GM12878 (cell line): ENCODE data around the gene PRMT1. TPM values are rescaled to one million over a fixed set of nuclear protein-coding genes. Genes with fewer than 3 reads are reported as not detected.

ENCODE experiments used
- ATAC-seq: fragments of 200-7000 bp; cut with Tn5 transposase; 3 replicates; pipeline ENCODE4 v1.9.1; 2020; ENCODE audit warnings: mild to moderate bottlenecking, moderate library complexity
- BruUV-seq: library from RNA; stranded (reverse); fragments of 400-500 nt; replicated peaks from 2 replicates; lab custom pipeline; 2021; lab: Mats Ljungman, UMichigan
- CTCF ChIA-PET: fragments of 300-600 bp; sonication (Branson Sonifier 250); formaldehyde crosslinking; extraction: SDS; loops from one replicate; lab custom pipeline; 2021; ENCODE audit warnings: inconsistent platforms; lab: Yijun Ruan, JAX
- POLR2A ChIA-PET: fragments of 350-600 bp; formaldehyde crosslinking; extraction: SDS; loops from one replicate; lab custom pipeline; 2021; ENCODE audit warnings: inconsistent platforms; lab: Charles Lee
- RAD21 ChIA-PET: fragments of 300-600 bp; sonication (Branson Sonifier 250); formaldehyde crosslinking; loops from one replicate; lab custom pipeline; 2023; ENCODE audit warnings: antibody characterized with exemption; ENCODE audit not compliant: unreplicated experiment; lab: Charles Lee
- SMC1A ChIA-PET: fragments of 300-600 bp; sonication (Branson Sonifier 250); formaldehyde crosslinking; loops from one replicate; lab custom pipeline; 2023; ENCODE audit not compliant: unreplicated experiment, uncharacterized antibody; lab: Charles Lee
- DNase-seq: peaks from one replicate; pipeline ENCODE4 v3.0.0-alpha.2; 2011; ENCODE audit warnings: low read depth, low spot score
- FAIRE-seq: peaks from 3 replicates; lab custom pipeline; 2011; peaks lifted over from hg19 to GRCh38; lab: Jason Lieb, UNC
- H2AFZ ChIP-seq: 2 replicates; pipeline ENCODE4 v1.6.0; 2011; ENCODE audit warnings: low read depth, low read length, control low read depth; ENCODE audit not compliant: control insufficient read depth
- H3K27ac ChIP-seq: 2 replicates; pipeline ENCODE4 v1.5.1; 2011; ENCODE audit warnings: control low read depth; ENCODE audit not compliant: control insufficient read depth, insufficient read depth
- H3K27me3 ChIP-seq, 2 experiments: replicated peaks in 1 of 2; 2 replicates each; pipeline versions ENCODE4 v1.6.0 to v1.6.1; 2011; ENCODE audit warnings: low read length in 1 of 2; ENCODE audit not compliant: control insufficient read depth in 2 of 2, insufficient read depth in 2 of 2
- H3K36me3 ChIP-seq, 2 experiments: 2 replicates each; pipeline ENCODE4 v1.5.1; 2011; ENCODE audit warnings: low read length in 1 of 2; ENCODE audit not compliant: control insufficient read depth in 2 of 2, insufficient read depth in 2 of 2
- H3K4me1 ChIP-seq: 2 replicates; pipeline ENCODE4 v1.6.1; 2011; ENCODE audit warnings: mild to moderate bottlenecking, low read length, moderate library complexity, mixed read lengths; ENCODE audit not compliant: control insufficient read depth, insufficient read depth
- H3K4me2 ChIP-seq: 2 replicates; pipeline ENCODE4 v1.6.0; 2011; ENCODE audit warnings: control low read depth; ENCODE audit not compliant: control insufficient read depth, insufficient read depth
- H3K4me3 ChIP-seq: fragments of 200-600 bp; sonication (generic); 2 replicates; pipeline ENCODE4 v1.5.1; 2016
- H3K79me2 ChIP-seq: 2 replicates; pipeline ENCODE4 v1.6.0; 2011; ENCODE audit warnings: low read length; ENCODE audit not compliant: control insufficient read depth, insufficient read depth
- H3K9ac ChIP-seq: 2 replicates; pipeline ENCODE4 v1.8.0; 2011; ENCODE audit warnings: low read length, control low read depth, mixed read lengths; ENCODE audit not compliant: control insufficient read depth, insufficient read depth
- H3K9me3 ChIP-seq: replicated peaks from 3 replicates; pipeline ENCODE4 v1.5.1; 2011; ENCODE audit warnings: mild to moderate bottlenecking, low read length; ENCODE audit not compliant: control insufficient read depth, insufficient read depth
- H4K20me1 ChIP-seq: 2 replicates; pipeline ENCODE4 v1.6.0; 2011; ENCODE audit not compliant: control insufficient read depth, insufficient read depth
- ASH2L ChIP-seq: fragments of 300-600, 200-600 bp; sonication (generic); IDR thresholded peaks from 2 replicates; pipeline ENCODE4 v1.6.1; 2017; ENCODE audit warnings: low read depth, mild to moderate bottlenecking, borderline replicate concordance
- BRCA1 ChIP-seq: IDR thresholded peaks from 2 replicates; pipeline ENCODE4 v1.6.1; 2011; ENCODE audit warnings: low read depth, low read length, improper control_type of control experiment
- CREM ChIP-seq: IDR thresholded peaks from 2 replicates; pipeline ENCODE4 v1.6.1; 2014; ENCODE audit warnings: antibody characterized with exemption, low read depth
- CTCF ChIP-seq, 3 experiments: IDR thresholded peaks in 2 of 3; conservative IDR thresholded peaks in 1 of 3; 2 replicates each; pipeline ENCODE4 v1.5.1; 2011; ENCODE audit warnings: low read depth in 3 of 3, low read length in 3 of 3, mild to moderate bottlenecking in 3 of 3, control low read depth in 2 of 3, moderate library complexity in 2 of 3, inconsistent platforms in 1 of 3, mixed read lengths in 1 of 3; ENCODE audit not compliant: control insufficient read depth in 2 of 3, insufficient read depth in 1 of 3; ENCODE audit errors: extremely low read depth in 1 of 3
- E4F1 ChIP-seq: fragments of 450-650 bp; IDR thresholded peaks from 2 replicates; pipeline ENCODE4 v1.6.1; 2018; ENCODE audit warnings: borderline replicate concordance, mild to moderate bottlenecking; ENCODE audit not compliant: partially characterized antibody
- EGR1 ChIP-seq, 2 experiments: IDR thresholded peaks; 1 replicate in 1 of 2; 2 replicates in 1 of 2; pipeline ENCODE4 v1.6.1; 2011 to 2012; ENCODE audit warnings: low read depth in 2 of 2, low read length in 2 of 2, borderline replicate concordance in 1 of 2, mild to moderate bottlenecking in 1 of 2, moderate library complexity in 1 of 2
- HDAC6 ChIP-seq: fragments of 200-600 bp; sonication (generic); IDR thresholded peaks from one replicate; pipeline ENCODE4 v1.8.0; 2017; ENCODE audit warnings: antibody characterized with exemption; ENCODE audit not compliant: unreplicated experiment
- IKZF2 ChIP-seq, 2 experiments: fragments of 450-650 bp; IDR thresholded peaks; 2 replicates each; pipeline ENCODE4 v1.6.1; 2017; ENCODE audit warnings: mild to moderate bottlenecking in 2 of 2, moderate library complexity in 2 of 2
- IRF5 ChIP-seq: fragments of 450-650 bp; IDR thresholded peaks from 2 replicates; pipeline ENCODE4 v1.6.1; 2017; ENCODE audit warnings: borderline replicate concordance
- JUNB ChIP-seq: IDR thresholded peaks from 2 replicates; pipeline ENCODE4 v1.6.1; 2016; ENCODE audit warnings: antibody characterized with exemption, mild to moderate bottlenecking
- NR2C2 ChIP-seq: IDR thresholded peaks from 2 replicates; pipeline ENCODE4 v1.6.1; 2011; ENCODE audit warnings: borderline replicate concordance, low read depth; ENCODE audit not compliant: control insufficient read depth, insufficient read length
- RAD21 ChIP-seq: IDR thresholded peaks from 2 replicates; pipeline ENCODE4 v1.6.1; 2011; ENCODE audit warnings: mild to moderate bottlenecking, low read depth, low read length, moderate library complexity; ENCODE audit not compliant: insufficient read depth
- RFX5 ChIP-seq: IDR thresholded peaks from 2 replicates; pipeline ENCODE4 v1.6.1; 2011; ENCODE audit warnings: low read depth, low read length, improper control_type of control experiment
- SMAD5 ChIP-seq: IDR thresholded peaks from 2 replicates; pipeline ENCODE4 v1.6.1; 2016; ENCODE audit warnings: antibody characterized with exemption, low read depth
- SUPT20H ChIP-seq: IDR thresholded peaks from 2 replicates; pipeline ENCODE4 v1.6.1; 2011; ENCODE audit warnings: low read depth, mild to moderate bottlenecking, low read length, moderate library complexity, borderline replicate concordance; ENCODE audit not compliant: control insufficient read depth
- USF2 ChIP-seq: IDR thresholded peaks from 2 replicates; pipeline ENCODE4 v1.6.1; 2011; ENCODE audit warnings: low read depth, low read length, improper control_type of control experiment, borderline replicate concordance
- WGBS: methylation state at CpG from one replicate; pipeline ENCODE4 v1.1.6; 2016; ENCODE audit warnings: low lambda C conversion rate; ENCODE audit not compliant: insufficient replicate concordance, insufficient coverage; ENCODE audit errors: missing lambda C conversion rate; 5-methylcytosine and 5-hydroxymethylcytosine counted together
- in situ Hi-C: fragments of 300-500 bp; cut with MboI; formaldehyde crosslinking; loops from 9 replicates; pipeline ENCODE4 v1.14.3; 2018; ENCODE audit warnings: mixed read lengths
- intact Hi-C: fragments of 100-400 bp; cut with micrococcal nuclease; formaldehyde crosslinking; loops from one replicate; pipeline ENCODE4 v1.14.2; 2022; ENCODE audit not compliant: unreplicated experiment
- polyA plus RNA-seq, 11 experiments: library from polyadenylated mRNA; depleted of rRNA in 4 of 11; unstranded in 6 of 11; stranded (reverse) in 5 of 11; fragments of >200 nt; fragmentation: Nextera tagmentation in 4 of 11; fragmentation: Illumina TruSeq in 1 of 11; extraction: Ambion mirVana in 4 of 11; extraction: Trizol in 1 of 11; gene quantifications; 1 replicate in 1 of 11; 2 replicates in 10 of 11; pipeline versions ENCODE4 v1.2.1 to v1.2.3, GENCODE V29; 2011 to 2016; ENCODE audit warnings: inconsistent platforms in 2 of 11, missing spikeins in 2 of 11, low read depth in 1 of 11
- total RNA-seq, 4 experiments: library from RNA; depleted of rRNA in 3 of 4; stranded (reverse); fragments of >200 nt in 3 of 4; fragmentation: Illumina TruSeq in 1 of 4; extraction: Trizol in 1 of 4; gene quantifications; 2 replicates each; pipeline versions ENCODE4 v1.2.1 to v1.2.3, GENCODE V29; 2013 to 2021

PRMT1 gene
- total and polyA plus RNA-seq, 10 of the 15 experiments (the other 5 are each of a cell fraction or from before 2014, with no cell fraction given): 19.9 to 667 (median 444) TPM

- ChIA-PET SMC1A (no interaction called here), POLR2A (no interaction called here), CTCF (interaction anchor here (1.0 to 1.6 kb wide), 2 partner anchors 7 to 26 kb away, joined by 3 to 5 read pairs; no protein-coding TSS in a partner anchor), RAD21 (no interaction called here)
- H3K27ac ChIP-seq: no peak overlapping the region
- no peak for FAIRE-seq
- peaks cover 0 to 16% of the 10 kb centered on the region in 2 experiments; a peak in 2 of 4 replicates for H3K36me3 ChIP-seq
- ATAC-seq: no peak
- no TSS peak for BruUV-seq
- 35% methylated on average over 39 of the region's 39 CpGs for WGBS
- no peak overlapping the region for H3K9ac ChIP-seq
- peaks cover 8% of the 10 kb centered on the region for H3K4me1 ChIP-seq
- DNase-seq: no peak
- in situ Hi-C loops (no loop called here), intact Hi-C loops (no loop called here)
- no peaks in the 10 kb centered on the region; the same call in 2 of the 3 replicates for H3K9me3 ChIP-seq
- H3K4me2 ChIP-seq: no peak overlapping the region
- H3K79me2 ChIP-seq: no peaks in the 10 kb centered on the region
- peaks cover 4% of the 10 kb centered on the region; the same call in 1 of the 2 replicates for H4K20me1 ChIP-seq
- no peaks in the 10 kb centered on the region; a peak in 1 of 4 replicates for H3K27me3 ChIP-seq
- no peak overlapping the region for H2AFZ ChIP-seq
- H3K4me3 ChIP-seq: no peak overlapping the region
- TF ChIP-seq SMAD5 (no peak), EGR1 (IDR thresholded peaks at IDR 0.05; ENCODE audit: borderline replicate concordance in 1 of 2, low read depth in 2 of 2, low read length in 2 of 2) (no peak), CTCF (IDR thresholded peaks at IDR 0.05 in 2 of 3, conservative IDR thresholded peaks at IDR 0.05 in 1 of 3; ENCODE audit: control insufficient read depth in 2 of 3, extremely low read depth in 1 of 3, insufficient read depth in 1 of 3, low read depth in 3 of 3, low read length in 3 of 3) (no peak), SUPT20H (no peak), IKZF2 (IDR thresholded peaks at IDR 0.05) (no peak), RFX5 (no peak), RAD21 (no peak), E4F1 (no peak), BRCA1 (no peak), IRF5 (no peak), JUNB (no peak), HDAC6 (no peak), USF2 (no peak), NR2C2 (no peak), CREM (no peak), ASH2L (no peak)
Observed at GRCh38 chr19:49691243-49692146, 14.4 kb downstream of the PRMT1 start.
